Natural killer cell treated with Interleukin-12 subunit alpha and Interleukin-12 subunit beta and Interleukin-15 and Interleukin-18, amount 100 ng/mL, for 72 hours (primary cell): Measurements from ENCODE around the gene MTX2. TPM values are rescaled to one million over a fixed set of nuclear protein-coding genes. Genes with fewer than 3 reads are reported as not detected.
"Not testable (repeated sequence)": the region's sequence is repeated elsewhere in the genome, so short reads cannot be mapped to it uniquely, and the experiment has no call there.

Experiments used
- ATAC-seq, 2 donors: fragments of 150-1000 bp; cut with Tn5 transposase in 1 of 2; sonication (Bioruptor Pico), chemical (Tn5 transposase) in 1 of 2; 2 replicates each; pipeline ENCODE4 v1.10.0; 2021
- DNase-seq: peaks from one replicate; pipeline ENCODE4 v3.0.0; 2022; ENCODE audit warnings: low spot score
- H3K27ac Mint-ChIP-seq, 2 donors: 1 replicate in 1 of 2; 2 replicates in 1 of 2; pipeline ENCODE4 v1.8.0; 2022; ENCODE audit warnings: mixed read lengths in 2 of 2, mild to moderate bottlenecking in 1 of 2, moderate library complexity in 1 of 2
- H3K27me3 Mint-ChIP-seq, 2 donors: 1 replicate in 1 of 2; 2 replicates in 1 of 2; pipeline ENCODE4 v1.8.0; 2022; ENCODE audit warnings: mixed read lengths in 2 of 2
- H3K36me3 Mint-ChIP-seq: one replicate; pipeline ENCODE4 v1.8.0; 2022; ENCODE audit warnings: mixed read lengths
- H3K4me1 Mint-ChIP-seq, 2 donors: 1 replicate in 1 of 2; 2 replicates in 1 of 2; pipeline ENCODE4 v1.8.0; 2022; ENCODE audit warnings: low read depth in 2 of 2, mixed read lengths in 2 of 2, mild to moderate bottlenecking in 1 of 2
- H3K4me3 Mint-ChIP-seq: one replicate; pipeline ENCODE4 v1.8.0; 2022; ENCODE audit warnings: mixed read lengths
- H3K9me3 Mint-ChIP-seq: 2 replicates; pipeline ENCODE4 v1.8.0; 2022; ENCODE audit warnings: mixed read lengths
- total RNA-seq, 2 donors: library from RNA; stranded (reverse); gene quantifications; one replicate each; pipeline ENCODE4 v1.2.3, GENCODE V29; 2022

MTX2 gene
- total RNA-seq, 2 donors from 2014 or later, result 20.4 to 21.9 TPM

DNA sequence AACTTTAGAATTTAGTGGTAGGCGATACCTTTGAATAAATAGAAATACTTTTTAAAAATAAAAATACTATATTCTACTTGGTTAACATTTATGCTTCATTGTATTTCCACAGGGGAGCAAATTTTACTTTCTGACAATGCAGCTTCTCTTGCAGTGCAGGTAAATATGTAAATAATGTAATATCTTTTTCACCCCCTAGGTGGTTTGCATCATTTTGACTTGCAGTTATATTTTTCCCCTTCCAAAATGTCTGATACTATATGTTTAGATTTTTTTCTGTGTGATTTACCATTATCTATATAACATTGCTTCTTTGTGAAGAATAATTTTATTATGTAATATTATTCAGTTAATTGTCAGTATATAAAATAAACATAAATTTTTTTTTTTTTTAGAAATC lies 28.5 kb downstream of the MTX2 start:
- ATAC-seq, result no peak
- Mint-ChIP-seq H3K9me3 (no peaks in the 10 kb centered on the region), H3K4me3 (no peak overlapping the region), H3K27ac (no peak overlapping the region), H3K36me3 (no peaks in the 10 kb centered on the region), H3K4me1 (peaks cover 0 to 2% of the 10 kb centered on the region in 2 donors), H3K27me3 (no peaks in the 10 kb centered on the region)
- no peak for DNase-seq

DNA sequence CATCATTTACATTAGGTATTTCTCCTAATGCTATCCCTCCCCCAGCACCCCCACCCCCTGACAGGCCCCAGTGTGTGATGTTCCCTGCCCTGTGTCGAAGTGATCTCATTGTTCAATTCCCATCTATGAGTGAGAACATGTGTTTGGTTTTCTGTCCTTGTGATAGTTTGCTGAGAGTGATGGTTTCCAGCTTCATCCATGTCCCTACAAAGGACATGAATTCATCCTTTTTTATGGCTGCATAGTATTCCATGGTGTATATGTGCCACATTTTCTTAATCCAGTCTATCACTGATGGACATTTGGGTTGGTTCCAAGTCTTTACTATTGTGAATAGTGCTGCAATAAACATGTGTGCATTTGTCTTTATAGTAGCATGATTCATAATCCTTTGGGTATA lies 36.8 kb downstream of the MTX2 start:
- not testable (repeated sequence) for H3K4me3 Mint-ChIP-seq, DNase-seq, H3K27me3 Mint-ChIP-seq, ATAC-seq, H3K27ac Mint-ChIP-seq, H3K9me3 Mint-ChIP-seq
- Mint-ChIP-seq H3K4me1 (peaks cover 6 to 12% of the 10 kb centered on the region in 2 donors), H3K36me3 (peaks cover 30% of the 10 kb centered on the region)

DNA sequence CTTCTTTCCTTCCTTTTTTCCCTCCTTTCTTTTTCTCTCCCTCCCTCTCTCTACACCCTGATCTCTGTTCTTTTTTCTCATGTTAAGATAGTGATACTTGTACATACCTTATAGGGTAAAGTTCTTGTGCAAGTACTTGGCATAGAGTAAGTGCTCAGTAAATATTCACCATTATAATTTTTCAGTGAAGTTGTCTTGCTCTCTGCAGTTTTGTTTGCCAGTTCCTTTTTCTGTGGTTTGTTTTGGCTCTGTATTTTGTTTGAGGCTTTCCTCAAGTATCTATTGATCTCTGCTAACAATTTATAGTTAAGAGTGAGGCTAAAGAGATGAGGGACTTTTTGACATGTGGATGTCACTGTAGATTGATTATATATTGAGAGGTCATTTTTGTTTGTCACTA lies 48.0 kb downstream of the MTX2 start:
- no peak overlapping the region for H3K4me3 Mint-ChIP-seq
- no peaks in the 10 kb centered on the region for H3K9me3 Mint-ChIP-seq
- no peaks in the 10 kb centered on the region for H3K36me3 Mint-ChIP-seq
- DNase-seq (no peak), ATAC-seq (no peak)
- no peak overlapping the region for H3K27ac Mint-ChIP-seq
- no peaks in the 10 kb centered on the region for H3K27me3 Mint-ChIP-seq
- peaks cover 0 to 4% of the 10 kb centered on the region in 2 donors for H3K4me1 Mint-ChIP-seq

DNA sequence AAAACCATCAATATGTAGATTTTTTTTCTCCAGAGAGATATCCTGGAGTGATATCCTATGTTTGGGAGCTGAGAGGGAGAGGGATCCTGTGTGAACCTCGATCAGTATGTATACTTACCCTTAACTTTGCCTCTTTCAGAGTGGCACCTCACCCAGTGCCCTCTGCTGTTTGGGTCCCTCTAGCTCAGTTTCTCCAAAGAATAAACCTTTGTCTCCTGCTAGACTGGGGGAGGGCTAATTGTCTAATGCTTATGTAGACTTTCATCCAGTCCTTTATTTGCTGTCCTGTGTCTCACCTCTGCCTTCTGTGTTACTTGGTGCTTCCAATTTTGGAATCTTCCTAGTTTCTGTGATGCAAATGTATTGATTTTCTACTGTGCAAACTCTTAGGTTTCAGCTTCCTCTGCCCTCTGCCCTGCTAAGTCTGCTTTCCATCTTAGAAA lies 48.4 kb downstream of the MTX2 start:
- no peaks in the 10 kb centered on the region for H3K36me3 Mint-ChIP-seq
- no peak overlapping the region for H3K27ac Mint-ChIP-seq
- H3K4me3 Mint-ChIP-seq, result no peak overlapping the region
- no peak for ATAC-seq
- H3K27me3 Mint-ChIP-seq, result no peaks in the 10 kb centered on the region
- DNase-seq, result no peak
- H3K9me3 Mint-ChIP-seq, result no peaks in the 10 kb centered on the region
- peaks cover 0 to 4% of the 10 kb centered on the region in 2 donors for H3K4me1 Mint-ChIP-seq

DNA sequence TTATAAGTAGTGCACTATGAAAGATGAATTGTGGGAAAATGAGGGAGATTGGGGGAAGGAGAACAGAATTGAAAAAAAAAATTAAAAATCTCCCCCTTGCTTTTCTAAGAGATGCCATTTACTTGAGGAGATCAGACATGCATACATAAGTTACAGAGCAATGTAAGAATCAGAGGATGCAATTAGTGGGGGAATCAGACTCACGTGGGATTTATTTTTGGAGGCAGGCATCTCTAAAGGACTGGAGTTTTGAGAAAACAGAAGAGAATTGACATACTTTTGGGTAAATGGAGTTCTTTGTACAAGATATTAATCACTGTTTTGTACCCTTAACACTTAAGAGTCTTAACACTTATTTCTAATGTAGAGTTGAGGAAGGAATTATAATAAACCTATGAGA lies 52.7 kb downstream of the MTX2 start:
- H3K4me1 Mint-ChIP-seq, result peaks cover 0 to 4% of the 10 kb centered on the region in 2 donors
- H3K9me3 Mint-ChIP-seq, result no peaks in the 10 kb centered on the region
- DNase-seq (no peak), ATAC-seq (no peak)
- H3K36me3 Mint-ChIP-seq, result no peaks in the 10 kb centered on the region
- no peak overlapping the region for H3K27ac Mint-ChIP-seq
- H3K27me3 Mint-ChIP-seq, result no peaks in the 10 kb centered on the region
- H3K4me3 Mint-ChIP-seq, result no peak overlapping the region

DNA sequence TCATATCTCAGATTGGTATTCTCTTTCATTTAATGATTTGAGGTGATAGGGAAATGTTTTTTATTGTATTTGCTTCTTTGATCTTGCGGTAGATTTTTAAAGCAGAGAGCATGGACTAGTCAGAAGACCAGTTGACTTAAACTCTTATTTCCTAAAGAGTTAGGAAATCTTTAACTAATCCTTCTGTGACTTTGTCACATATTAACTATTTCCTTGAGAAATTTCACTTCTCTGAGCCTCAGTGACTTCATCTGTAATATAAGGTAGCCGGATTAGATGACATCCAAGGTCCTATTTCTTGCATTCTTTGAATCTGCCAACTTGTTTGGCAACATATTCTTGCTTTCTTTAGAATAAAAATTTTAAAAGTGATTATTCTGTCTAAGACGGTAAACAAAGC lies 55.6 kb downstream of the MTX2 start:
- no peaks in the 10 kb centered on the region for H3K9me3 Mint-ChIP-seq
- ATAC-seq (no peak), DNase-seq (no peak)
- H3K36me3 Mint-ChIP-seq, result peaks cover 3% of the 10 kb centered on the region
- no peaks in the 10 kb centered on the region for H3K27me3 Mint-ChIP-seq
- H3K27ac Mint-ChIP-seq, result no peak overlapping the region
- no peaks in the 10 kb centered on the region for H3K4me1 Mint-ChIP-seq
- H3K4me3 Mint-ChIP-seq, result no peak overlapping the region

DNA sequence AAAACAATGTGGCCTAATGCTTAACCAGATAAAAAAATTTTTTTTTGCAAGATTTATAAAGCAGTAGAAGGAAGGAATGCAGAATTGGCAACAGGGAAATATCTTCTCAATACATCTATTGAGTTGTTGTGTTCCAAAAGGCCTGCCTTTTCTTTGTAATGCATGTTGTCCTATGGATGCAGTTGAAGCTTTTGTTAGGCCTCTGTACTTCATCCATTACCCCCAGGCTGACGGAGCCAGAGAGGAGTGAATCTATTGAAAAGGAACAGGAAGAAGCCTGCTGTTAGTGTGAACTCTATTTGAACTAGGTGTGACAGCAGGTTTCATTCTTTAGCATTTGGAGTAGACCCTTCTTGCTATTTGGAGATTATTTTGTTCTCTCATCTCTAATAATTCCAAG lies 56.5 kb downstream of the MTX2 start:
- Mint-ChIP-seq H3K27me3 (no peaks in the 10 kb centered on the region), H3K27ac (no peak overlapping the region), H3K4me3 (no peak overlapping the region), H3K4me1 (no peaks in the 10 kb centered on the region), H3K36me3 (peaks cover 5% of the 10 kb centered on the region), H3K9me3 (no peaks in the 10 kb centered on the region)
- DNase-seq (no peak), ATAC-seq (no peak)

DNA sequence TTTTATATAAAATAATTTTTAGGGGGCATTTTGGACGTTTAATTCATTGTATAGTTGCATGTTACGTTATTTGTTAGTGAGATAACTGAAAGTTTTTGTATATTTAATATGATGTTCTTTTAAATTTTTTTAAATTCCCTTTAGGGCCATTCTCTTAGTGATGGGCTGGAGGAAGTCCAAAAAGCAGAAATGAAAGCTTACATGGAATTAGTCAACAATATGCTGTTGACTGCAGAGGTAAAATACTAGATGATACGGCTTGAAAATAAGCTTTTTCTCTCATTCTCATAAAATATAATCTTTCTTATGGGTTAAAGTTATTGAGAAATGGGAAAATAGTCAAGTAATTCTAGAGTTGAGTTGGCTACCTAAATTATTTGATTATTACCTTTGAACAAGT lies 58.9 kb downstream of the MTX2 start:
- Mint-ChIP-seq H3K4me3 (no peak overlapping the region), H3K27ac (no peak overlapping the region), H3K4me1 (no peaks in the 10 kb centered on the region), H3K9me3 (no peaks in the 10 kb centered on the region), H3K27me3 (no peaks in the 10 kb centered on the region), H3K36me3 (peaks cover 5% of the 10 kb centered on the region)
- ATAC-seq (no peak), DNase-seq (no peak)

DNA sequence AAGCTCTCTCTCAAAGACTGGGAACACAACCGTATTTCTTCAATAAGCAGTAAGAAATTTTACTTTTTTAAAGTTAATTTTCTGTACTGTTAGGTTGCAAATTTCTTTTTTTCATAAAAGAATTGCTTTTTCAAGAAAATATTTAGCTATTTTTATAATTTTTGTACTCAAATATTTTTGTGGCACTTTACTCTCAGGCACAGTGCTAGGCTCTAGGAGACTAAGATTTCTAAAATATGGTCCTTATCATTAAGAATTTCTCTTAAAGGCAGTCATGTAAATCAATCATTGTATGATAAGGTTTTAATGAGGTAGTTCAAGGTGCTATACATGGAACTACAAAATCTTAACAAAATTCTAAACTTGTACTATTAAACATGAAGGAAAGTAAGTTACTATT lies 61.4 kb downstream of the MTX2 start:
- no peak overlapping the region for H3K4me3 Mint-ChIP-seq
- no peaks in the 10 kb centered on the region for H3K4me1 Mint-ChIP-seq
- peaks cover 5% of the 10 kb centered on the region for H3K36me3 Mint-ChIP-seq
- DNase-seq (no peak), ATAC-seq (no peak)
- H3K27me3 Mint-ChIP-seq, result no peaks in the 10 kb centered on the region
- no peak overlapping the region for H3K27ac Mint-ChIP-seq
- no peaks in the 10 kb centered on the region for H3K9me3 Mint-ChIP-seq

DNA sequence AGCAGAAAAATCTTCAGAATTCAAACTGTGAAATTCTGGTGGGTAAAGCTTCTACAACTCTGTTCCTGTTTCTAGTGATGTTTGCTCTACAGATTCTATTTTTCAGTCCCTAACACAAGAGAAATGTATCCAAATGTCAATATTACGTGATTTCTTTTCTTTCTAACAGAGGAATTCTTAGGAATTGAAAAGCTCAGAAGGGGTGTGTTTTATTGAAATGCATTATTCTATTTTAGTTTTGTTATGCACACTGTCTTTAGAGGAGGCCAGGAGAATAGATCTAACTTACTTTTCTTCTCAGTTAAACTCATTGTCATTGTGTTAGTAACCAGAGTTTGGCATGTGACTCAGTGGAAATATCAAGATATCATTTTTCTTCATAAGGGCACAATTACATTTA lies 62.4 kb downstream of the MTX2 start:
- Mint-ChIP-seq H3K9me3 (no peaks in the 10 kb centered on the region), H3K36me3 (peaks cover 5% of the 10 kb centered on the region), H3K27me3 (no peaks in the 10 kb centered on the region), H3K27ac (no peak overlapping the region), H3K4me3 (no peak overlapping the region), H3K4me1 (no peaks in the 10 kb centered on the region)
- ATAC-seq, result no peak
- DNase-seq, result no peak

DNA sequence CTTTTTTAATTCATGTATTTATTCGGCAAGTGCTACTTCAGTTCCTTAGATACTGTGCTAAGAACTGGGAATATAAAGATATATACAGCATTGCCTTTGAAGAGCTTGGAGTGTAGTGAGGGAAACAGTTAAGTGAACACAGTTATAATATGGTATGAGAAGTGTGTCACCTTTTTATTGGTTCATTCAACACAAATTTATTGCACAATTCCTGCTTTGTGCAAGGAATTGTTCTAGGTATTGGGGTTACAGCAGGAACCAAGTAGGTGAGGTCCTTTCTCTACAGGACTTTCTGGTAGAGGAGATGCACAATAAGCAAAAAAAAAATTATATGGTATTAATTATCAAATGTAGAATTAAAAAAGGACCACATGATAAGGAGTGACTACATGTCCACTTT lies 65.5 kb downstream of the MTX2 start:
- Mint-ChIP-seq H3K36me3 (peaks cover 3% of the 10 kb centered on the region), H3K9me3 (no peaks in the 10 kb centered on the region), H3K27ac (no peak overlapping the region), H3K27me3 (no peaks in the 10 kb centered on the region), H3K4me3 (no peak overlapping the region), H3K4me1 (no peaks in the 10 kb centered on the region)
- ATAC-seq, result no peak
- DNase-seq, result no peak

DNA sequence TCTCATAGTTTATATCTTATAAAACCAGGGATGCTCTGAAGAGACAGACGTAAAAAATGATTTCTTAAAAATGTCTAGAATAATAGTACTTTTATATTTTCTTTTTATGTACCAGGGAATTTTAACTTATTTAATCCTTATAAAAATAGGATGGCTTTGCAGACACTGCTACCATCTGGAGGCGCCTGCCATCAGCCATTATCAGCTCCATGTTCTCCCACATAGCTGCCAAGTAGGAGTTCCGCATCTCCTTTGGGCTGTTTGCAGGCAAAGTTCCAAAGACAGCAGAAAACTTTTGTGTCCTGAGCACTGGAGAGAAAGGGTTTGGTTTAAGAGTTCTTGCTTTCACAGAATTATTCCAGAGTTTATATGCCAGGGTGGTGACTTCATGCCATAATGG lies 69.2 kb downstream of the MTX2 start:
- Mint-ChIP-seq H3K27me3 (no peaks in the 10 kb centered on the region), H3K27ac (no peak overlapping the region), H3K9me3 (no peaks in the 10 kb centered on the region), H3K4me3 (no peak overlapping the region), H3K4me1 (no peaks in the 10 kb centered on the region), H3K36me3 (no peaks in the 10 kb centered on the region)
- ATAC-seq, result no peak
- no peak for DNase-seq

DNA sequence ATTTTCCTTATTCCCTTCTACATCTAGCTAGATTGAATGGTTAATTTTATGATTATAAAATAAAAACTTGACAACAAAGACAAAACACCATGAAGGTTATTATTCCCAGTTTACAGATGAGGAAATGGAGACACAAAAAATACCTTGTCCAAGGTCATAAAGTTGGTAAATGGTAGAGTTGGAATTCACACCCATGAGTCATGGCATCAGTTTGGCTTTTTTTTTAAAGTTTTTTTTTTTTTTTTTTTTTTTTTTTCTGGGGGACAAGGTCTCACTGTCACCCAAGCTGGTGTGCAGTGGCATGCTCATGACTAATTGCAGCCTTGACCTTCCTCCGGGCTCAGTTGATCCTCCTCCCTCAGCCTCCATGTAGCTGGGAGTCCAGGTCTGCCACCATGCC lies 70.0 kb downstream of the MTX2 start:
- Mint-ChIP-seq H3K36me3 (no peaks in the 10 kb centered on the region), H3K27ac (no peak overlapping the region), H3K27me3 (no peaks in the 10 kb centered on the region), H3K4me3 (no peak overlapping the region), H3K4me1 (no peaks in the 10 kb centered on the region), H3K9me3 (no peaks in the 10 kb centered on the region)
- ATAC-seq (no peak), DNase-seq (no peak)

DNA sequence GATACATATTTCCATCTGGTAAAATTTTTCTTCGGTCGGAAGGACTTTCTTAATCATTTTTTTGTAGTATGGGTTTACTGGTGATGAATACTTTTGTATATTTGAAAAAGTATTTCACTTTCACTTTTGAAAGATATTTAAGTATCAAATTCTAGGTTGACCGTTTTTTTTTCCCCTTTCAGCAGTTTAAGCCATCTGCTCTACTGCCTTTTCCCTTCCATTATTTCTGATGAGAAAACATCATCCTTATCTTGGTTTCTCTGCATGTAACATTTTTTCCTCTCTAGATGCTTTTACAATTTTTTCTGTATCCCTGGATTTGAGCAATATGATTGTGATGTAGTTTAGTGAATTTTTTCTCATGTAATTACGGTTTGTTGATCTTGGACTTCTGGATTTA lies 87.0 kb downstream of the MTX2 start:
- H3K27ac Mint-ChIP-seq, result no peak overlapping the region
- DNase-seq (no peak), ATAC-seq (no peak)
- H3K4me1 Mint-ChIP-seq, result peaks cover 0 to 10% of the 10 kb centered on the region in 2 donors
- H3K4me3 Mint-ChIP-seq, result no peak overlapping the region
- H3K36me3 Mint-ChIP-seq, result peaks cover 5% of the 10 kb centered on the region
- no peaks in the 10 kb centered on the region for H3K9me3 Mint-ChIP-seq
- peaks cover 11 to 21% of the 10 kb centered on the region in 2 donors for H3K27me3 Mint-ChIP-seq

DNA sequence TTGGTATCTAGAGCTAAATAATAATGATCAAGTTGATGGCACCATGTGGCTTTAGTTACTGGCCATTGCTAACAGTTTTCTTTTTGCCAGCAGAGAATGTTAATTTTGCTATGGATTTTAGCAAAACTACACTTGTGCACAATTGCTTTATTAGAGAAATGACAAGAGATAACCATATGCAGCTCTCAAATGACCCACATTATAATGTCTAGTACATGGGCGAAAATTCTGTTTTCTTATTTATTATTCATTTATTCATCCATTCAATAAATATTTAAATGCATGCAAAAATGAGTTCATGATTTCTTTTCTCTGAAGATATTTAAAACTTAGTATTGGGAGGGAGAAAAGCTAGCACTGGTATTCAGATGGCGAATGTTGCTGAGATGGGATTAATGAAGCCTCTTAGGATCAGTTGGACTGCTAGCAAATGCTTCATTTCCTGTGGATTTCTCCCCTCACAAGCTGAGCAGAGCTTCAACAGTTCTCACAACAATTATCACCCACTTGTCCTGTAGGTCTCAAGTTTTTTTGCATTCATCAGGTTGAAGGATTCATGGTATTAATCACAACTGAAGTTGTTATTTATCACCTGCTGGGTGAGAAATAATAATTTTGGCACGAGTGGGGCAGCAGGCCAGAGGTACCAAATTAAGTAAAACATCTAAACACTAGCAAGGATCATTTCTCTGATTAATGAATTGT lies 95.2 kb downstream of the MTX2 start:
- ATAC-seq (no peak), DNase-seq (no peak)
- no peak overlapping the region for H3K27ac Mint-ChIP-seq
- H3K27me3 Mint-ChIP-seq, result peaks cover 17 to 31% of the 10 kb centered on the region in 2 donors
- H3K4me1 Mint-ChIP-seq, result no peaks in the 10 kb centered on the region
- H3K4me3 Mint-ChIP-seq, result no peak overlapping the region
- H3K9me3 Mint-ChIP-seq, result no peaks in the 10 kb centered on the region
- no peaks in the 10 kb centered on the region for H3K36me3 Mint-ChIP-seq
